ENCODE results near the gene FNDC3B.

- TF ChIP-seq MYC (IDR thresholded peaks at IDR 0.05; ENCODE audit: low read depth, low read length) (no peak), MYC (CRISPR knock-in tag; IDR thresholded peaks at IDR 0.05; ENCODE audit: borderline replicate concordance, low read depth) (no peak), KLF10 (CRISPR knock-in tag; IDR thresholded peaks at IDR 0.05) (no peak), CTCF (IDR thresholded peaks at IDR 0.05 in 2 of 3, conservative IDR thresholded peaks at IDR 0.05 in 1 of 3; ENCODE audit: insufficient read depth in 2 of 3, low read depth in 1 of 3, low read length in 3 of 3) (no peak), ZHX1 (conservative IDR thresholded peaks at IDR 0.05; ENCODE audit: low read length) (no peak), ZBTB7A (IDR thresholded peaks at IDR 0.05; ENCODE audit: borderline replicate concordance, control insufficient read depth, low read depth, low read length) (no peak), SNRNP70 (optimal IDR thresholded peaks at IDR 0.05; ENCODE audit: low read depth, low read length) (no peak), CREM (IDR thresholded peaks at IDR 0.05; ENCODE audit: low read depth) (no peak), ZBTB2 (IDR thresholded peaks at IDR 0.05) (no peak), KDM1A (IDR thresholded peaks at IDR 0.05) (no peak), CHD2 (IDR thresholded peaks at IDR 0.05; ENCODE audit: low read depth, low read length) (no peak), U2AF2 (optimal IDR thresholded peaks at IDR 0.05; ENCODE audit: low read depth, low read length) (no peak), ZC3H4 (CRISPR knock-in tag; IDR thresholded peaks at IDR 0.05; ENCODE audit: borderline replicate concordance) (no peak), TRIM28 (IDR thresholded peaks at IDR 0.05) (no peak)
Measured at GRCh38 chr3:172203522-172204258, 164.3 kb downstream of the FNDC3B start.
